Psoas muscle (tissue), 8 donors: Measurements from ENCODE around the gene TBC1D4. TPM values are rescaled to one million over a fixed set of nuclear protein-coding genes. Genes with fewer than 3 reads are reported as not detected.

ENCODE experiments used
- ATAC-seq, 4 donors: fragments of 200-7000 bp; cut with Tn5 transposase; one replicate each; pipeline ENCODE4 v1.9.1; 2020; ENCODE audit warnings: moderate library complexity in 3 of 4, mild to moderate bottlenecking in 2 of 4
- DNase-seq, 2 donors: peaks; one replicate each; pipeline ENCODE4 v3.0.0-alpha.2; 2020
- H3K27ac ChIP-seq: fragments of 200-600 bp; one replicate; pipeline ENCODE4 v1.8.0; 2022
- H3K27me3 ChIP-seq, 3 donors: fragments of 200-600 bp in 1 of 3; one replicate each; pipeline versions ENCODE4 v1.6.1 to v1.8.0; 2013 to 2022; ENCODE audit warnings: low read length in 2 of 3, mild to moderate bottlenecking in 2 of 3, moderate library complexity in 1 of 3; ENCODE audit not compliant: insufficient read depth in 3 of 3
- H3K36me3 ChIP-seq, 2 donors: fragments of 200-600 bp in 1 of 2; one replicate each; pipeline versions ENCODE4 v1.6.1 to v1.8.0; 2013 to 2022; ENCODE audit warnings: low read depth in 1 of 2, mild to moderate bottlenecking in 1 of 2, moderate library complexity in 1 of 2; ENCODE audit not compliant: insufficient read depth in 1 of 2
- H3K4me1 ChIP-seq: fragments of 200-600 bp; one replicate; pipeline ENCODE4 v1.8.0; 2022
- H3K4me3 ChIP-seq: fragments of 200-600 bp; one replicate; pipeline ENCODE4 v1.8.0; 2022; ENCODE audit warnings: mild to moderate bottlenecking
- H3K9me3 ChIP-seq: fragments of 200-600 bp; one replicate; pipeline ENCODE4 v1.8.0; 2022
- CTCF ChIP-seq: fragments of 200-600 bp; IDR thresholded peaks from one replicate; pipeline ENCODE4 v1.8.0; 2022; ENCODE audit warnings: antibody characterized with exemption
- WGBS, 3 donors: extraction: QIAGEN DNeasy Blood & Tissue Kit; methylation state at CpG; one replicate each; pipeline versions ENCODE4 v1.1.6 to v1.1.7; 2013; 5-methylcytosine and 5-hydroxymethylcytosine counted together
- intact Hi-C, 2 donors: fragments of 100-400 bp; cut with DNase I; formaldehyde crosslinking; loops; one replicate each; pipeline versions ENCODE4 v1.11.0 to v1.14.2; 2022
- polyA plus RNA-seq, 3 donors: library from polyadenylated mRNA; stranded (reverse); fragments of 200-250 nt; gene quantifications; one replicate each; pipeline ENCODE4 v1.2.3, GENCODE V29; 2013
- total RNA-seq, 4 donors: library from RNA; stranded (reverse); fragmentation: NEBNext Ultra II Directional in 2 of 4; extraction: Animal tissue kit (Norgen Biotek cat#: 25700) in 2 of 4; gene quantifications; one replicate each; pipeline versions ENCODE4 v1.2.1 to v1.2.4, GENCODE V29; 2021 to 2023
- donor health status: healthy with polysubstance abuse.
- donor health status: DM: no; HTN: no; CAD: no; lungs with moderate emphysema.
- donor health status: Bipolar disorder and iron deficiency.
- donor health status: healthy.
- donor health status: DM: yes; HTN: yes; CAD: no.
- donor health status: DM: no; HTN: no; CAD: no.
- donor health status: DM: no; HTN: no; CAD: no.
- donor health status: DM: yes; HTN: yes; CAD: no.

Gene TBC1D4
- total and polyA plus RNA-seq, 7 donors, result 3.1 to 127 (median 89.9) TPM

GRCh38 chr13:75482820-75483079 is 781 bp upstream of the TBC1D4 start:
- no peak for DNase-seq
- WGBS, 3 donors, result 0% methylated on average over 1 of the region's 1 CpG
- peak overlapping the region; percentile 96 for H3K4me3 ChIP-seq
- intact Hi-C loops, result loop anchor here (2.0 to 5.0 kb wide), 3 partner anchors 65 to 112 kb away; partner anchors contain the start of gene UCHL3 (in 1 of the 2)
- ATAC-seq, result no peak
- H3K27me3 ChIP-seq, result no peaks in the 10 kb centered on the region
- H3K36me3 ChIP-seq, result no peaks in the 10 kb centered on the region
- peaks cover 24% of the 10 kb centered on the region for H3K4me1 ChIP-seq
- TF ChIP-seq CTCF, result no peak
- peak overlapping the region; percentile 96 for H3K27ac ChIP-seq
- H3K9me3 ChIP-seq, result no peaks in the 10 kb centered on the region

DNA sequence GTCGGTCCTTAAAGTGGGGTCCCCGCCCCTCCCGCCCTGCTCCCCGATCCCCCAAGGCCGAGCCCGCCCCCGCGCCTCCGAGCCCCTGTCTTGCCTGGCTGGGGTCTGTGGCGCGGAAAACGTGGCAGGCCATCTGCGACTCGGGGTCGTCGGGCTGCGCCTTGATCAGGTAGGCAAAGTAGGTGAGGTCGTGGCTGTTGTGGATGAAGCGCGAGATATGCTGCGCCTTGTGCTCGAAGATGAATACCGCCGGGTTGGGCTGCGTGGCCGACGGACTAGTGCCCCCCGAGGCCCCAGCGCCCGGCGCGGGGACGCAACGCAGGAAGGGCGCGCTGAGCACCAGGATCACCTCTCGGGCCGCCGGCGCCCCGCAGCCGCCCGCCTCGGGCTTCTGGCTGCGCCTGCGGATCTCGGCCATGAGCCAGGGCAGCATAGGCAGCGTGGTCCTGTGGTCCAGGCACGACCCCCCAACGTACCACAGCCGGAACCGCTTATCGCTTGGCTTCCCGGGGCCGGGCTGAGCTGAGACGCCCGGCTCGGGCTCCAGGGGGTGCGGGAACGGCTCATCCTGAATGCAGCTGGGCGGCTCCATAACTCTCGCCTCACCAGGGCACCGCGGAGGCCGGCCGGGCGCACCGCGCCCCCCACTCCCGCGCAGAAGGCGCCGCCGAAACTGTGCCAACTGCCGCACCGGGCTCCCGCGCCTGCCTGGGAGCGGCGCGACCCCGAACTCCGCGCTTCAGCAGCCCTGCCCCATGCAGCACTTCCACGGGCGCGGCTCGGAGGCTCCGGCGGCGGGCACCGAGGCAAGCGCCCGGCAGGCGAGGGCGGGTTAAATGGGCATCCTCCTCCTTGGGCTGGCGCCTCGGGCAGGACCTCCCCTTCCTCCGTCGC is 546 bp downstream of the TBC1D4 start:
- TF ChIP-seq CTCF, result no peak
- intact Hi-C loops, result loop anchor here (2.0 to 5.0 kb wide), 3 partner anchors 66 to 111 kb away; partner anchors contain the start of gene UCHL3 (in 1 of the 2)
- no peaks in the 10 kb centered on the region for H3K36me3 ChIP-seq
- peaks cover 37% of the 10 kb centered on the region for H3K4me1 ChIP-seq
- peak; percentile 54 to 59 (median 57) for ATAC-seq
- WGBS, 3 donors, result 0 to 1% (median 0%) methylated on average over 70 to 100 of the region's 100 CpGs
- H3K27me3 ChIP-seq, result no peaks in the 10 kb centered on the region
- peak overlapping the region; percentile 96 for H3K4me3 ChIP-seq
- peak; percentile 45 to 69 for DNase-seq
- peak overlapping the region; percentile 96 for H3K27ac ChIP-seq
- no peaks in the 10 kb centered on the region for H3K9me3 ChIP-seq

DNA sequence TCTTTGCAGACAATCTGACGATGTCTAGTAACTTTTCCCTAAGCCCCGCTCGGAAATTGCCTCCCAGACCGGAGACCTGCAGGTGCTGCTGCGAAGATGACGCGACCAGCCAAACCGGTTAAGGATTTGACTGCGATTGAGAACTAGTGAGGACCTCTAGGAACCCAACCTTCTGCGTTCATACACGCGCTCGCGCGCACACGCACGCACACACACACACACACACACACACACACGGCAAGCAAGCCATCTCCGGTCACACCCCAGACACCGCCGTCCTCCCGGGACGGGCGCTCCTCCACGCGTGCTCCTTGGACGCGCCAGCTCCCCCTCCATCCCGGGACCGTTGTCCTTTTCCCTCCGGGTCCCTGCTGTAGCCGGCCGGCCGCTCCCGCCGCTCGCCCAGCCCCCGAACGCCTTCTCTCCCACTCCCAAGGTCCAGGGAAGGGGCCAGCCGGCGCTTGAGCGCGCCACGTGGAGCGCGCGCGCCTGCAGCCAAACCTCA is 1.2 kb downstream of the TBC1D4 start:
- intact Hi-C loops, result loop anchor here in 1 of 2 donors (5.0 kb wide), 1 partner anchor 67 kb away; the partner anchor contains the start of gene UCHL3
- DNase-seq (peak; percentile 45 to 86), ATAC-seq (peak; percentile 48 to 75 (median 68))
- Histone ChIP-seq H3K36me3 (no peaks in the 10 kb centered on the region), H3K4me1 (peaks cover 40% of the 10 kb centered on the region), H3K27ac (peak overlapping the region; percentile 96), H3K27me3 (no peaks in the 10 kb centered on the region), H3K9me3 (no peaks in the 10 kb centered on the region), H3K4me3 (peak overlapping the region; percentile 96)
- TF ChIP-seq CTCF, result no peak
- WGBS, 3 donors, result 1% methylated on average over 38 to 48 of the region's 48 CpGs

- Histone ChIP-seq H3K4me3 (peak overlapping the region; percentile 96), H3K9me3 (no peaks in the 10 kb centered on the region), H3K27ac (peak overlapping the region; percentile 96), H3K36me3 (no peaks in the 10 kb centered on the region), H3K27me3 (no peaks in the 10 kb centered on the region), H3K4me1 (peaks cover 39% of the 10 kb centered on the region)
- WGBS, 3 donors, result 16 to 20% (median 16%) methylated on average over 5 of the region's 5 CpGs
- DNase-seq, result no peak
- TF ChIP-seq CTCF, result no peak
- no peak for ATAC-seq
- intact Hi-C loops, result loop anchor here in 1 of 2 donors (5.0 kb wide), 1 partner anchor 42 kb away; no protein-coding TSS in a partner anchor
Measured at GRCh38 chr13:75479102-75479740, 2.7 kb downstream of the TBC1D4 start.
